ENCODE data around the gene CPT1C. TPM values are rescaled to one million over a fixed set of nuclear protein-coding genes. Genes with fewer than 3 reads are reported as not detected.

CPT1C gene
- polyA plus RNA-seq, 2 of the 4 experiments (the other 2 are of a cell fraction), result 8.5 to 15.4 TPM

GRCh38 chr19:49652551-49653465 is 38.1 kb upstream of the CPT1C start (continued):
- TF ChIP-seq, protein P1, sequence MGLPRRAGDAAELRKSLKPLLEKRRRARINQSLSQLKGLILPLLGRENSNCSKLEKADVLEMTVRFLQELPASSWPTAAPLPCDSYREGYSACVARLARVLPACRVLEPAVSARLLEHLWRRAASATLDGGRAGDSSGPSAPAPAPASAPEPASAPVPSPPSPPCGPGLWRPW (IDR thresholded peaks at IDR 0.05), result no peak
- TF ChIP-seq MYC (IDR thresholded peaks at IDR 0.05; ENCODE audit: borderline replicate concordance, low read length), result no peak
- TF ChIP-seq HOXA7 (CRISPR knock-in tag; IDR thresholded peaks at IDR 0.05), result no peak
- TF ChIP-seq EHMT2 (IDR thresholded peaks at IDR 0.05; ENCODE audit: low read depth), result no peak
- TF ChIP-seq, protein P2, sequence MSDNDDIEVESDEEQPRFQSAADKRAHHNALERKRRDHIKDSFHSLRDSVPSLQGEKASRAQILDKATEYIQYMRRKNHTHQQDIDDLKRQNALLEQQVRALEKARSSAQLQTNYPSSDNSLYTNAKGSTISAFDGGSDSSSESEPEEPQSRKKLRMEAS (IDR thresholded peaks at IDR 0.05), result no peak
- TF ChIP-seq POLR2A (IDR thresholded peaks at IDR 0.05; ENCODE audit: low read length), result no peak
- no peak for TF ChIP-seq HOXB13 (CRISPR knock-in tag; IDR thresholded peaks at IDR 0.05; ENCODE audit: low read depth)
- no peak for TF ChIP-seq E2F6 (IDR thresholded peaks at IDR 0.05; ENCODE audit: borderline replicate concordance, low read depth)

- CTCF ChIA-PET, result interaction anchor here (21.2 kb wide), 1 partner anchor 21 kb away, joined by 326 read pairs; the partner anchor contains the start of gene PRMT1
Observed at GRCh38 chr19:49653466-49653806, 37.5 kb upstream of the CPT1C start.

DNA sequence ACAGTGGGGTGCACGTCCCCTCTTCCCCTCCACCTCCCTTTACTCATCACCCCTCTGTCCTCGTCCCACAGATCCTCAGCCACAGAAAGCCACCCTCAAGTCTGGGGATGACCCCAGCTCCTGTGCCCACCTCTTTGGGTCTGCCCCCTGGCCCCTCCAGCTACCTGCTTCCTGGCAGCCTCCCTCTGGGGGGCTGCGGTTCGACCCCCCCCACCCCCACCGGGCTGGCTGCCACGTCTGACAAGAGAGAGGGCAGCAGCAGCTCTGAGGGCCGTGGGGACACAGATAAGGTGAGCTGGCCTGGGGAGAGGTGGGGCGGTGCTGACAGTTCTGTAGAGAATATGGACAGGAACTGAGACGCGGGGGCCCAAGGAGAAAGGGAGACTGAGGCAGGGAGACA is 36.3 kb upstream of the CPT1C start:
- WGBS (ENCODE audit: missing lambda C conversion rate), result 93% methylated on average over 8 of the region's 10 CpGs
- Histone ChIP-seq H3K4me3 (no peak overlapping the region), H3K27ac (no peak overlapping the region), H3K4me1 (no peaks in the 10 kb centered on the region), H3K4me2 (no peak overlapping the region), H3K9me3 (no peaks in the 10 kb centered on the region)
- DNase-seq (ENCODE audit: low read depth in 1 of 2, low spot score in 1 of 2) (no peak), FAIRE-seq (no peak), ATAC-seq (no peak)
- ChIA-PET POLR2A (interaction anchor here (2.5 to 2.6 kb wide), 2 partner anchors 12 to 14 kb away, joined by 13 to 14 read pairs; partner anchors contain the start of genes RRAS and SCAF1), CTCF (interaction anchor here (1.6 to 21.2 kb wide), 3 partner anchors 10 to 29 kb away, joined by 4 to 326 read pairs (median 117); partner anchors contain the start of genes PRMT1, RRAS and SCAF1)
- TF ChIP-seq ZNF302 (CRISPR knock-in tag; IDR thresholded peaks at IDR 0.05), result no peak
- TF ChIP-seq RNF2 (IDR thresholded peaks at IDR 0.05; ENCODE audit: borderline replicate concordance, low read depth), result no peak
- no peak for TF ChIP-seq MYC (IDR thresholded peaks at IDR 0.05; ENCODE audit: borderline replicate concordance, low read length)
- TF ChIP-seq FOSL2 (IDR thresholded peaks at IDR 0.05), result no peak
- no peak for TF ChIP-seq FOSL2 (CRISPR knock-in tag; IDR thresholded peaks at IDR 0.05)
- TF ChIP-seq HOXB5 (CRISPR knock-in tag; IDR thresholded peaks at IDR 0.05), result no peak
- no peak for TF ChIP-seq BHLHE40 (IDR thresholded peaks at IDR 0.05; ENCODE audit: low read depth, low read length)
- TF ChIP-seq, protein P3, sequence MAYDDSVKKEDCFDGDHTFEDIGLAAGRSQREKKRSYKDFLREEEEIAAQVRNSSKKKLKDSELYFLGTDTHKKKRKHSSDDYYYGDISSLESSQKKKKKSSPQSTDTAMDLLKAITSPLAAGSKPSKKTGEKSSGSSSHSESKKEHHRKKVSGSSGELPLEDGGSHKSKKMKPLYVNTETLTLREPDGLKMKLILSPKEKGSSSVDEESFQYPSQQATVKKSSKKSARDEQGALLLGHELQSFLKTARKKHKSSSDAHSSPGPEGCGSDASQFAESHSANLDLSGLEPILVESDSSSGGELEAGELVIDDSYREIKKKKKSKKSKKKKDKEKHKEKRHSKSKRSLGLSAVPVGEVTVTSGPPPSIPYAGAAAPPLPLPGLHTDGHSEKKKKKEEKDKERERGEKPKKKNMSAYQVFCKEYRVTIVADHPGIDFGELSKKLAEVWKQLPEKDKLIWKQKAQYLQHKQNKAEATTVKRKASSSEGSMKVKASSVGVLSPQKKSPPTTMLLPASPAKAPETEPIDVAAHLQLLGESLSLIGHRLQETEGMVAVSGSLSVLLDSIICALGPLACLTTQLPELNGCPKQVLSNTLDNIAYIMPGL (CRISPR knock-in tag; IDR thresholded peaks at IDR 0.05; ENCODE audit: borderline replicate concordance), result no peak
- no peak for TF ChIP-seq CBX2 (IDR thresholded peaks at IDR 0.05; ENCODE audit: borderline replicate concordance, low read depth)
- TF ChIP-seq HDAC2 (IDR thresholded peaks at IDR 0.05), result no peak
- TF ChIP-seq RAD21 (conservative IDR thresholded peaks at IDR 0.05 in 1 of 2, IDR thresholded peaks at IDR 0.05 in 1 of 2), result no peak
- TF ChIP-seq HEYL (CRISPR knock-in tag; IDR thresholded peaks at IDR 0.05), result no peak
- TF ChIP-seq CTCF (IDR thresholded peaks at IDR 0.05), result no peak
- no peak for TF ChIP-seq ELK1 (IDR thresholded peaks at IDR 0.05; ENCODE audit: low read depth, low read length)
- no peak for TF ChIP-seq FOSB (CRISPR knock-in tag; IDR thresholded peaks at IDR 0.05)
- no peak for TF ChIP-seq RARB (CRISPR knock-in tag; IDR thresholded peaks at IDR 0.05)

More at GRCh38 chr19:49653466-49653806, 37.5 kb upstream of the CPT1C start:
- Histone ChIP-seq H3K4me2 (no peak overlapping the region), H3K4me3 (no peak overlapping the region), H3K9me3 (no peaks in the 10 kb centered on the region), H3K4me1 (no peaks in the 10 kb centered on the region), H3K27ac (no peak overlapping the region)
- POLR2A ChIA-PET, result interaction anchor here (0.6 to 1.2 kb wide), 2 partner anchors 11 to 28 kb away, joined by 4 read pairs; partner anchors contain the start of gene SCAF1
- ATAC-seq (no peak; a peak in 1 of 6 replicates), DNase-seq (ENCODE audit: low read depth in 1 of 2, low spot score in 1 of 2) (no peak), FAIRE-seq (no peak)
- no peak for TF ChIP-seq PBX3 (IDR thresholded peaks at IDR 0.05)
- TF ChIP-seq NPAS2 (CRISPR knock-in tag; IDR thresholded peaks at IDR 0.05; ENCODE audit: borderline replicate concordance), result no peak
- no peak for TF ChIP-seq MAZ (IDR thresholded peaks at IDR 0.05; ENCODE audit: borderline replicate concordance, low read depth, low read length)
- TF ChIP-seq FOSB (CRISPR knock-in tag; IDR thresholded peaks at IDR 0.05), result no peak
- TF ChIP-seq BHLHE40 (IDR thresholded peaks at IDR 0.05; ENCODE audit: low read depth, low read length), result no peak
- WGBS (ENCODE audit: missing lambda C conversion rate), result 86% methylated on average over 10 of the region's 13 CpGs
